ENCODE results near the gene RENBP. TPM values are rescaled to one million over a fixed set of nuclear protein-coding genes. Genes with fewer than 3 reads are reported as not detected.

The RENBP gene
- total RNA-seq, 1 experiment from 2014 or later, result 0.23 TPM

GRCh38 chrX:153913211-153913610 is 31.2 kb downstream of the RENBP start:
- ChIA-PET CTCF (interaction anchor here (0.9 to 5.0 kb wide), 2 partner anchors 9 to 150 kb away, joined by 3 to 31 read pairs; no protein-coding TSS in a partner anchor), POLR2A (no interaction called here)
- no peak for DNase-seq (ENCODE audit: unreplicated experiment)
- H3K27ac Mint-ChIP-seq (ENCODE audit: low read depth, unreplicated experiment), result no peak overlapping the region
- TF ChIP-seq, protein P1, sequence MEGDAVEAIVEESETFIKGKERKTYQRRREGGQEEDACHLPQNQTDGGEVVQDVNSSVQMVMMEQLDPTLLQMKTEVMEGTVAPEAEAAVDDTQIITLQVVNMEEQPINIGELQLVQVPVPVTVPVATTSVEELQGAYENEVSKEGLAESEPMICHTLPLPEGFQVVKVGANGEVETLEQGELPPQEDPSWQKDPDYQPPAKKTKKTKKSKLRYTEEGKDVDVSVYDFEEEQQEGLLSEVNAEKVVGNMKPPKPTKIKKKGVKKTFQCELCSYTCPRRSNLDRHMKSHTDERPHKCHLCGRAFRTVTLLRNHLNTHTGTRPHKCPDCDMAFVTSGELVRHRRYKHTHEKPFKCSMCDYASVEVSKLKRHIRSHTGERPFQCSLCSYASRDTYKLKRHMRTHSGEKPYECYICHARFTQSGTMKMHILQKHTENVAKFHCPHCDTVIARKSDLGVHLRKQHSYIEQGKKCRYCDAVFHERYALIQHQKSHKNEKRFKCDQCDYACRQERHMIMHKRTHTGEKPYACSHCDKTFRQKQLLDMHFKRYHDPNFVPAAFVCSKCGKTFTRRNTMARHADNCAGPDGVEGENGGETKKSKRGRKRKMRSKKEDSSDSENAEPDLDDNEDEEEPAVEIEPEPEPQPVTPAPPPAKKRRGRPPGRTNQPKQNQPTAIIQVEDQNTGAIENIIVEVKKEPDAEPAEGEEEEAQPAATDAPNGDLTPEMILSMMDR (IDR thresholded peaks at IDR 0.05; ENCODE audit: unreplicated experiment), result no peak
- H3K4me3 Mint-ChIP-seq (ENCODE audit: unreplicated experiment), result no peak overlapping the region
- no peaks in the 10 kb centered on the region for H3K36me3 Mint-ChIP-seq (ENCODE audit: insufficient read depth, unreplicated experiment)
- H3K4me1 Mint-ChIP-seq (ENCODE audit: insufficient read depth, unreplicated experiment), result peaks cover 8% of the 10 kb centered on the region
- H3K9me3 Mint-ChIP-seq (ENCODE audit: unreplicated experiment), result no peaks in the 10 kb centered on the region
- peaks cover 39% of the 10 kb centered on the region for H3K27me3 Mint-ChIP-seq (ENCODE audit: insufficient read depth, unreplicated experiment)
- BruUV-seq (replicated peaks), result no TSS peak
- intact Hi-C loops (cut with micrococcal nuclease), result no loop called here

DNA sequence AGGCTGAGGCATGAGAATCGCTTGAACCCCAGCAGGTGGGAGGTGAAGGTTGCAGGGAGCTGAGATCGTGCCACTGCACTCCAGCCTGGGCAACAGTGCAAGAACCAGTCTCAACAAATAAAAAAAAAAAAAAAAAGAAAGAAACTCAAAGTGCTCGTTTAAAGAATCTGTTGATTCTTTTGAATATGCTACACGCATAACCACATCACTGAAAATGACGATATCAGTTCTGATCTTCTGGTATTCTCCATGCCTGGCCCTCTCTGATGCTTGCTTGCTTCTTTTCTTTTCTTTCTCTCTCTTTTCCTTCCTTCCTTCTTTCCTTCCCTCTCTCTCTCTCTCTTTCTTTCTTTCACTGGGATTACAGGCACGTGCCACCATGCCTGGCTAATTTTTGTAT is 32.6 kb downstream of the RENBP start:
- Mint-ChIP-seq H3K4me3 (ENCODE audit: unreplicated experiment) (no peak overlapping the region), H3K27ac (ENCODE audit: low read depth, unreplicated experiment) (no peak overlapping the region), H3K9me3 (ENCODE audit: unreplicated experiment) (no peaks in the 10 kb centered on the region), H3K27me3 (ENCODE audit: insufficient read depth, unreplicated experiment) (peaks cover 28% of the 10 kb centered on the region), H3K36me3 (ENCODE audit: insufficient read depth, unreplicated experiment) (no peaks in the 10 kb centered on the region), H3K4me1 (ENCODE audit: insufficient read depth, unreplicated experiment) (no peaks in the 10 kb centered on the region)
- no TSS peak for BruUV-seq (replicated peaks)
- POLR2A ChIA-PET, result interaction anchor here (0.5 kb wide), 1 partner anchor 210 kb away, joined by 3 read pairs; no protein-coding TSS in a partner anchor
- intact Hi-C loops (cut with micrococcal nuclease), result no loop called here
- DNase-seq (ENCODE audit: unreplicated experiment), result no peak
- TF ChIP-seq, protein P1 (IDR thresholded peaks at IDR 0.05; ENCODE audit: unreplicated experiment), result no peak
- CTCF ChIA-PET, result interaction anchor here (0.9 to 5.0 kb wide), 2 partner anchors 10 to 13 kb away, joined by 3 to 31 read pairs; no protein-coding TSS in a partner anchor

- H3K36me3 Mint-ChIP-seq (ENCODE audit: insufficient read depth, unreplicated experiment), result no peaks in the 10 kb centered on the region
- TF ChIP-seq, protein P1 (IDR thresholded peaks at IDR 0.05; ENCODE audit: unreplicated experiment), result no peak
- DNase-seq (ENCODE audit: unreplicated experiment), result no peak
- BruUV-seq (replicated peaks), result no TSS peak
- no peaks in the 10 kb centered on the region for H3K4me1 Mint-ChIP-seq (ENCODE audit: insufficient read depth, unreplicated experiment)
- ChIA-PET POLR2A (interaction anchor here (0.6 to 1.0 kb wide), 2 partner anchors 12 to 35 kb away, joined by 3 read pairs; no protein-coding TSS in a partner anchor), CTCF (interaction anchor here (0.6 to 5.0 kb wide), 4 partner anchors 12 to 249 kb away, joined by 4 to 31 read pairs (median 4); no protein-coding TSS in a partner anchor)
- H3K4me3 Mint-ChIP-seq (ENCODE audit: unreplicated experiment), result no peak overlapping the region
- intact Hi-C loops (cut with micrococcal nuclease), result no loop called here
- no peaks in the 10 kb centered on the region for H3K9me3 Mint-ChIP-seq (ENCODE audit: unreplicated experiment)
- peaks cover 14% of the 10 kb centered on the region for H3K27me3 Mint-ChIP-seq (ENCODE audit: insufficient read depth, unreplicated experiment)
- no peak overlapping the region for H3K27ac Mint-ChIP-seq (ENCODE audit: low read depth, unreplicated experiment)
Measured at GRCh38 chrX:153910446-153910845, 34.0 kb downstream of the RENBP start.

GRCh38 chrX:153909980-153910360 is 34.5 kb downstream of the RENBP start:
- CTCF ChIA-PET, result interaction anchor here (1.0 to 5.0 kb wide), 3 partner anchors 12 to 86 kb away, joined by 4 to 31 read pairs (median 4); no protein-coding TSS in a partner anchor
- intact Hi-C loops (cut with micrococcal nuclease), result no loop called here

More at GRCh38 chrX:153909980-153910360, 34.5 kb downstream of the RENBP start:
- Mint-ChIP-seq H3K4me1 (ENCODE audit: insufficient read depth, unreplicated experiment) (no peaks in the 10 kb centered on the region), H3K9me3 (ENCODE audit: unreplicated experiment) (no peaks in the 10 kb centered on the region), H3K36me3 (ENCODE audit: insufficient read depth, unreplicated experiment) (no peaks in the 10 kb centered on the region), H3K27ac (ENCODE audit: low read depth, unreplicated experiment) (no peak overlapping the region), H3K4me3 (ENCODE audit: unreplicated experiment) (no peak overlapping the region), H3K27me3 (ENCODE audit: insufficient read depth, unreplicated experiment) (peaks cover 14% of the 10 kb centered on the region)
- TF ChIP-seq, protein P1 (IDR thresholded peaks at IDR 0.05; ENCODE audit: unreplicated experiment), result no peak
- no peak for DNase-seq (ENCODE audit: unreplicated experiment)
- POLR2A ChIA-PET, result interaction anchor here (0.6 kb wide), 1 partner anchor 36 kb away, joined by 3 read pairs; no protein-coding TSS in a partner anchor
- no TSS peak for BruUV-seq (replicated peaks)
